Fibroblast of villous mesenchyme (primary cell): Measurements from ENCODE around the gene NR1I3. TPM values are rescaled to one million over a fixed set of nuclear protein-coding genes. Genes with fewer than 3 reads are reported as not detected.
"Not testable (repeated sequence)": the region's sequence is repeated elsewhere in the genome, so short reads cannot be mapped to it uniquely, and the experiment has no call there.

ENCODE experiments used
- DNase-seq: peaks from one replicate; pipeline ENCODE4 v3.0.0-alpha.2; 2010; ENCODE audit warnings: low read depth
- H3K4me3 ChIP-seq: 2 replicates; pipeline ENCODE4 v1.5.1; 2011; ENCODE audit warnings: low read depth, mild to moderate bottlenecking, low read length
- CTCF ChIP-seq: IDR thresholded peaks from 2 replicates; pipeline ENCODE4 v1.5.1; 2012; ENCODE audit warnings: low read depth, mild to moderate bottlenecking, low read length; ENCODE audit not compliant: insufficient read depth
- total RNA-seq: library from RNA; depleted of rRNA; stranded (reverse); fragments of >200 nt; gene quantifications from 2 replicates; pipeline ENCODE4 v1.2.3, GENCODE V29; 2012

The NR1I3 gene
- total RNA-seq, 1 donor = not detected

GRCh38 chr1:161225534-161226319 lies 12.3 kb downstream of the NR1I3 start, which contains the start of gene TOMM40L:
TSS of gene TOMM40L (plus strand) at chr1:161226060. CDS start at chr1:161226490, 430 bp downstream.
- H3K4me3 ChIP-seq = peak within 1 kb of the TSS; percentile 73
- TF ChIP-seq CTCF = peak; percentile 76
- DNase-seq = peak; percentile 100

GRCh38 chr1:161225178-161225533 lies 12.8 kb downstream of the NR1I3 start:
- DNase-seq = no peak
- no peak for TF ChIP-seq CTCF
- H3K4me3 ChIP-seq = peak overlapping the region; percentile 9

GRCh38 chr1:161224695-161225087 lies 13.3 kb downstream of the NR1I3 start:
- not testable (repeated sequence) for H3K4me3 ChIP-seq, DNase-seq

GRCh38 chr1:161223805-161224694 lies 14.0 kb downstream of the NR1I3 start:
- no peak overlapping the region for H3K4me3 ChIP-seq
- no peak for DNase-seq
- no peak for TF ChIP-seq CTCF

- no peak for DNase-seq
- H3K4me3 ChIP-seq = no peak overlapping the region
- no peak for TF ChIP-seq CTCF
Observed at GRCh38 chr1:161222175-161223019, 15.6 kb downstream of the NR1I3 start.

GRCh38 chr1:161220002-161220401 lies 18.0 kb downstream of the NR1I3 start:
- TF ChIP-seq CTCF = no peak
- H3K4me3 ChIP-seq = no peak overlapping the region
- no peak for DNase-seq
